Measurements from ENCODE around the gene MTX3. TPM values are rescaled to one million over a fixed set of nuclear protein-coding genes. Genes with fewer than 3 reads are reported as not detected.

Gene MTX3
- total and polyA plus RNA-seq, 10 of the 15 experiments (the other 5 are each of a cell fraction or from before 2014, with no cell fraction given) = 1.8 to 18.9 (median 9.3) TPM

DNA sequence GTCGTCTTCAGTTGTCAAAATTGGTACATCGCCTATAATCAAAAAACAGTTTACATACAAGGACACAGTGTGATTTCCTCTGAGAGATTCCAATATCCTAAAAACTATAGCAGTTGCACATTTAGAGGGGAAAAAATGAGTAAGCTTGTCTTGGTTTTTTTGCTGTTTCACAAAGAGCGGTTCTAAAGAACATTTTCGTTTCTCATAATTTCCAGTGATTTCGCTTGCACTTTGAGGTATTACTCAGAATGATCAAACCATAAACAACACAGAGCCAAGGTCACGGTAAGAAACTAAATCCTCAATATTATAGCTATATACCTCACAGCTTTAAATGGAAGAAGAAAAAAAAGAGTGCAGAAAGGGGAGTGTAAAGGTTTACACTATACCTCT, 861 bp downstream of the MTX3 start (continued):
- TF ChIP-seq BCLAF1 (IDR thresholded peaks at IDR 0.05) = no peak
- no peak for TF ChIP-seq MXI1 (IDR thresholded peaks at IDR 0.05; ENCODE audit: low read depth, low read length)
- TF ChIP-seq CREB1 (IDR thresholded peaks at IDR 0.05; ENCODE audit: low read depth) = no peak
- TF ChIP-seq SMAD5 (IDR thresholded peaks at IDR 0.05; ENCODE audit: low read depth) = no peak
- peak; percentile 86 for TF ChIP-seq JUNB (IDR thresholded peaks at IDR 0.05)
- no peak for TF ChIP-seq REST (IDR thresholded peaks at IDR 0.05; ENCODE audit: low read depth, low read length)
- no peak for TF ChIP-seq CHD4 (IDR thresholded peaks at IDR 0.05)
- no peak for TF ChIP-seq MTA3 (IDR thresholded peaks at IDR 0.05; ENCODE audit: borderline replicate concordance, low read length)
- no peak for TF ChIP-seq JUND (IDR thresholded peaks at IDR 0.05; ENCODE audit: low read depth, low read length)
- TF ChIP-seq, protein P1, sequence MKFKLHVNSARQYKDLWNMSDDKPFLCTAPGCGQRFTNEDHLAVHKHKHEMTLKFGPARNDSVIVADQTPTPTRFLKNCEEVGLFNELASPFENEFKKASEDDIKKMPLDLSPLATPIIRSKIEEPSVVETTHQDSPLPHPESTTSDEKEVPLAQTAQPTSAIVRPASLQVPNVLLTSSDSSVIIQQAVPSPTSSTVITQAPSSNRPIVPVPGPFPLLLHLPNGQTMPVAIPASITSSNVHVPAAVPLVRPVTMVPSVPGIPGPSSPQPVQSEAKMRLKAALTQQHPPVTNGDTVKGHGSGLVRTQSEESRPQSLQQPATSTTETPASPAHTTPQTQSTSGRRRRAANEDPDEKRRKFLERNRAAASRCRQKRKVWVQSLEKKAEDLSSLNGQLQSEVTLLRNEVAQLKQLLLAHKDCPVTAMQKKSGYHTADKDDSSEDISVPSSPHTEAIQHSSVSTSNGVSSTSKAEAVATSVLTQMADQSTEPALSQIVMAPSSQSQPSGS (IDR thresholded peaks at IDR 0.05; ENCODE audit: low read length) = peak; percentile 73
- no peak for TF ChIP-seq TCF7 (IDR thresholded peaks at IDR 0.05; ENCODE audit: borderline replicate concordance)
- TF ChIP-seq GABPA (IDR thresholded peaks at IDR 0.05; ENCODE audit: low read depth) = no peak; the same call in 1 of the 2 replicates
- TF ChIP-seq MTA2 (IDR thresholded peaks at IDR 0.05; ENCODE audit: low read depth) = no peak
- TF ChIP-seq, protein P2, sequence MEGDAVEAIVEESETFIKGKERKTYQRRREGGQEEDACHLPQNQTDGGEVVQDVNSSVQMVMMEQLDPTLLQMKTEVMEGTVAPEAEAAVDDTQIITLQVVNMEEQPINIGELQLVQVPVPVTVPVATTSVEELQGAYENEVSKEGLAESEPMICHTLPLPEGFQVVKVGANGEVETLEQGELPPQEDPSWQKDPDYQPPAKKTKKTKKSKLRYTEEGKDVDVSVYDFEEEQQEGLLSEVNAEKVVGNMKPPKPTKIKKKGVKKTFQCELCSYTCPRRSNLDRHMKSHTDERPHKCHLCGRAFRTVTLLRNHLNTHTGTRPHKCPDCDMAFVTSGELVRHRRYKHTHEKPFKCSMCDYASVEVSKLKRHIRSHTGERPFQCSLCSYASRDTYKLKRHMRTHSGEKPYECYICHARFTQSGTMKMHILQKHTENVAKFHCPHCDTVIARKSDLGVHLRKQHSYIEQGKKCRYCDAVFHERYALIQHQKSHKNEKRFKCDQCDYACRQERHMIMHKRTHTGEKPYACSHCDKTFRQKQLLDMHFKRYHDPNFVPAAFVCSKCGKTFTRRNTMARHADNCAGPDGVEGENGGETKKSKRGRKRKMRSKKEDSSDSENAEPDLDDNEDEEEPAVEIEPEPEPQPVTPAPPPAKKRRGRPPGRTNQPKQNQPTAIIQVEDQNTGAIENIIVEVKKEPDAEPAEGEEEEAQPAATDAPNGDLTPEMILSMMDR (IDR thresholded peaks at IDR 0.05 in 2 of 3, conservative IDR thresholded peaks at IDR 0.05 in 1 of 3; ENCODE audit: control insufficient read depth in 2 of 3, extremely low read depth in 1 of 3, insufficient read depth in 1 of 3, low read depth in 3 of 3, low read length in 3 of 3) = no peak
- TF ChIP-seq IRF4 (IDR thresholded peaks at IDR 0.05; ENCODE audit: low read depth, low read length) = no peak
- 0 out of 2 replicates have a peak, but pooled peaks have one; percentile 14 for TF ChIP-seq ZNF217 (IDR thresholded peaks at IDR 0.05)
- TF ChIP-seq SMC3 (IDR thresholded peaks at IDR 0.05; ENCODE audit: borderline replicate concordance, low read length) = no peak
- TF ChIP-seq CEBPB (IDR thresholded peaks at IDR 0.05; ENCODE audit: borderline replicate concordance in 1 of 2, low read depth in 2 of 2, low read length in 2 of 2) = no peak
- TF ChIP-seq ZNF622 (IDR thresholded peaks at IDR 0.05) = no peak
- TF ChIP-seq MEF2A (IDR thresholded peaks at IDR 0.05; ENCODE audit: insufficient read depth, low read depth, low read length) = no peak
- no peak for TF ChIP-seq HDAC2 (IDR thresholded peaks at IDR 0.05)
- TF ChIP-seq E2F4 (IDR thresholded peaks at IDR 0.05; ENCODE audit: low read depth, low read length) = no peak

All from GM12878 (cell line).